PFSK-1 (cell line): ENCODE data around the gene FBXW4.
A peak's percentile ranks its signal among the peaks of the same experiment; 100 is the strongest.

ENCODE experiments used
- FOXP2 ChIP-seq: optimal IDR thresholded peaks from 2 replicates; pipeline ENCODE3; 2011; ENCODE audit warnings: borderline replicate concordance, control low read depth, inconsistent platforms; ENCODE audit not compliant: insufficient read depth; ENCODE audit errors: extremely low read length, extremely low read depth
- POLR2AphosphoS5 ChIP-seq: IDR thresholded peaks from 2 replicates; pipeline ENCODE4 v1.6.1; 2012; ENCODE audit warnings: low read depth, mild to moderate bottlenecking, control low read depth, low read length, moderate library complexity
- REST ChIP-seq, 2 experiments: IDR thresholded peaks; 2 replicates each; pipeline versions ENCODE4 v1.6.1 to v1.8.0; 2011 to 2012; ENCODE audit warnings: low read depth in 2 of 2, low read length in 2 of 2, control low read depth in 1 of 2, inconsistent platforms in 1 of 2, mild to moderate bottlenecking in 1 of 2, moderate library complexity in 1 of 2; ENCODE audit not compliant: insufficient read depth in 1 of 2
- SIN3A ChIP-seq: IDR thresholded peaks from 2 replicates; pipeline ENCODE4 v1.6.1; 2012; ENCODE audit warnings: mild to moderate bottlenecking, low read length, moderate library complexity, borderline replicate concordance; ENCODE audit not compliant: insufficient read depth
- TAF1 ChIP-seq: IDR thresholded peaks from 2 replicates; pipeline ENCODE4 v1.6.1; 2012; ENCODE audit warnings: low read length, control low read depth, borderline replicate concordance; ENCODE audit not compliant: insufficient read depth

FBXW4 gene

GRCh38 chr10:101611096-101611905 lies 83.7 kb downstream of the FBXW4 start:
- TF ChIP-seq SIN3A = no peak
- TF ChIP-seq REST (IDR thresholded peaks at IDR 0.05; ENCODE audit: insufficient read depth in 1 of 2, low read depth in 2 of 2, low read length in 2 of 2) = no peak
- no peak for TF ChIP-seq FOXP2
- TF ChIP-seq POLR2AphosphoS5 = no peak
- TF ChIP-seq TAF1 = no peak

- TF ChIP-seq REST (IDR thresholded peaks at IDR 0.05; ENCODE audit: insufficient read depth in 1 of 2, low read depth in 2 of 2, low read length in 2 of 2) (no peak), TAF1 (no peak), FOXP2 (no peak), POLR2AphosphoS5 (no peak), SIN3A (no peak)
These were observed 85.5 kb downstream of the FBXW4 start for GRCh38 chr10:101609481-101609880.

- no peak for TF ChIP-seq FOXP2
- TF ChIP-seq REST (IDR thresholded peaks at IDR 0.05; ENCODE audit: insufficient read depth in 1 of 2, low read depth in 2 of 2, low read length in 2 of 2) = no peak
- no peak for TF ChIP-seq POLR2AphosphoS5
- no peak for TF ChIP-seq SIN3A
- TF ChIP-seq TAF1 = no peak
These were observed 87.8 kb downstream of the FBXW4 start for GRCh38 chr10:101607124-101607523.

- TF ChIP-seq FOXP2 (peak; percentile 37), POLR2AphosphoS5 (no peak), SIN3A (no peak)
These were observed 92.1 kb downstream of the FBXW4 start for GRCh38 chr10:101602761-101603398.

- no peak for TF ChIP-seq POLR2AphosphoS5
- TF ChIP-seq SIN3A = no peak
- no peak for TF ChIP-seq REST (IDR thresholded peaks at IDR 0.05; ENCODE audit: insufficient read depth in 1 of 2, low read depth in 2 of 2, low read length in 2 of 2)
- no peak for TF ChIP-seq TAF1
- no peak for TF ChIP-seq FOXP2
These were observed 93.4 kb downstream of the FBXW4 start for GRCh38 chr10:101601541-101601940.
